Measurements from ENCODE around the gene GPX4.
A peak's percentile ranks its signal among the peaks of the same experiment; 100 is the strongest.

GPX4 gene

DNA sequence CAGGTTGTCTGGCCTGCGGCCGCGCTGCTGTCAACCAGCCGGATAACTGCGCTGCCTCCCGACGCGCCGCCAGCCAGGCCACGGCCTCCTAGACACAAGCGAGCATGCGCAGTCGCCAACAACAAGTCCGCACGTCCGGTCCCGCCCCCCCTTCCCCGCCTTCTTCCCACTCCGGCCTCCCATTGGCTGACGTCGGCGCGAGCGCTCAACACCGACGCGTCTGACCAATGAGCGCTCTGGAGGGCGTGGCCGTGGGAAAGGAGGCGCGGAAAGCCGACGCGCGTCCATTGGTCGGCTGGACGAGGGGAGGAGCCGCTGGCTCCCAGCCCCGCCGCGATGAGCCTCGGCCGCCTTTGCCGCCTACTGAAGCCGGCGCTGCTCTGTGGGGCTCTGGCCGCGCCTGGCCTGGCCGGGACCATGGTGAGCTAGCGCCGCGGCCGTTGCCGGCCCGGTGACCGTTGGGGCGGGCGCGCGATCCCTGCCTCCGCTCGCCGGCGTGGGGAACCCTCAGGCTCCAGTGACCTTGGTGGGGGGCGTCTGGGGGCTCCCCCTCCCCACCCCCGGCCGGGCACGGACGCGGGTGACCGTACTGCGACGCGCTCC lies at the start of gene GPX4:
TSS of gene GPX4 (plus strand) at position 287 of the 603 bp plus-strand sequence. CDS start at position 337, 50 bp downstream.
- Histone ChIP-seq H3K9ac (ENCODE audit: low read length) (no peak within 1 kb of the TSS), H3K27ac (ENCODE audit: low read depth, low read length) (peak within 1 kb of the TSS; percentile 96), H3K36me3 (ENCODE audit: insufficient read depth, low read length) (peaks cover 16% of the 10 kb centered on the region), H3K4me3 (ENCODE audit: low read depth in 1 of 2, low read length in 2 of 2) (peak within 1 kb of the TSS; percentile 72 to 98), H3K4me1 (ENCODE audit: insufficient read depth, low read length) (peaks cover 36% of the 10 kb centered on the region), H3K9me3 (ENCODE audit: low read length) (no peaks in the 10 kb centered on the region), H3K27me3 (ENCODE audit: control insufficient read depth in 1 of 2, insufficient read depth in 2 of 2, low read length in 2 of 2) (no peaks in the 10 kb centered on the region)

DNA sequence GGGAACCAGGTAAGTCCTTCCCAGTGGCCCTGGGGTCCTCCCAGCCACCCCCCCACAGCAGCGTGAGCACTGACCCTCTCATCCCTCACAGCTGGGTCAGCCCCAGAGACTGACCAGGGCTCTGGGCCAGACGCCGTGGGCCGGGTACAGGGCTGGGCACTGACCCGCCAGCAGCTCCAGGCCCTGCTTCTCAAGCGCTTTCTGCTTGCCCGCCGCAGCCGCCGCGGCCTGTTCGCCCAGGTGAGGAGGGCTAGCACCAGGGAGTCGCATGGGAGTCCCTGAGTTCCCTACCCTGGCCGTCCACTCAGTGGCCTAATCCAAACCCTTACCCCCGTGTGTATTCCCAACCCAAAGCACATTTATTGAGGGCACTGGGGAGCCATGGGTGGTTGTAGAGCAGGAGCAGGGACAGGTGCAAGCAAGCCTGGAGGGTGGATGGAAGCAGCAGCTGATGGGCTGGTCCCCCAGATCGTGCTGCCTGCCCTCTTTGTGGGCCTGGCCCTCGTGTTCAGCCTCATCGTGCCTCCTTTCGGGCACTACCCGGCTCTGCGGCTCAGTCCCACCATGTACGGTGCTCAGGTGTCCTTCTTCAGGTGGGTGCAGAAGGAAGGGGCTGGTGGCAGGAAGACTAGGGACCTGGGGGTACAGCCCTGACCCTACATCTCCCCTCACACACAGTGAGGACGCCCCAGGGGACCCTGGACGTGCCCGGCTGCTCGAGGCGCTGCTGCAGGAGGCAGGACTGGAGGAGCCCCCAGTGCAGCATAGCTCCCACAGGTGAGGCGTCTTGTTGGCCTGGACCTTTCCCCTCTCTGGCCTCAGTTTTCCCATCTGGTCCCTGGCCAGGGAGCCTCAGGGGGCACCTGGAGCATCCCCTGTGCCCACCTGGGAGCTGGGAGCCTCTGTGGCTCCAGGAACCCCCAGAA lies 49.4 kb upstream of the GPX4 start:
- no peak overlapping the region for H3K4me3 ChIP-seq (ENCODE audit: low read depth in 1 of 2, low read length in 2 of 2)
- no peaks in the 10 kb centered on the region for H3K4me1 ChIP-seq (ENCODE audit: insufficient read depth, low read length)
- peaks cover 16% of the 10 kb centered on the region for H3K9me3 ChIP-seq (ENCODE audit: low read length)
- no peaks in the 10 kb centered on the region for H3K36me3 ChIP-seq (ENCODE audit: insufficient read depth, low read length)
- H3K27ac ChIP-seq (ENCODE audit: low read depth, low read length) = no peak overlapping the region
- no peak overlapping the region for H3K9ac ChIP-seq (ENCODE audit: low read length)
- no peaks in the 10 kb centered on the region for H3K27me3 ChIP-seq (ENCODE audit: control insufficient read depth in 1 of 2, insufficient read depth in 2 of 2, low read length in 2 of 2)

DNA sequence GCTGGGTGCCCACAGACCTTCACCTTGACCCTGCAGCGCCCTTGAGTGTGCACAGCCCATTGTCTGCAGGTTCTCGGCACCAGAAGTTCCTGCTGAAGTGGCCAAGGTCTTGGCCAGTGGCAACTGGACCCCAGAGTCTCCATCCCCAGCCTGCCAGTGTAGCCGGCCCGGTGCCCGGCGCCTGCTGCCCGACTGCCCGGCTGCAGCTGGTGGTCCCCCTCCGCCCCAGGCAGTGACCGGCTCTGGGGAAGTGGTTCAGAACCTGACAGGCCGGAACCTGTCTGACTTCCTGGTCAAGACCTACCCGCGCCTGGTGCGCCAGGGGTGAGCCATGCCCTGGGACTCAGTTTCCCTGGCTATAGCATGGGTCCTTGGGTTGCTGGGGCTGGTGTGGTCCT lies 48.8 kb upstream of the GPX4 start:
- no peak overlapping the region for H3K4me3 ChIP-seq (ENCODE audit: low read depth in 1 of 2, low read length in 2 of 2)
- H3K9ac ChIP-seq (ENCODE audit: low read length) = no peak overlapping the region
- H3K9me3 ChIP-seq (ENCODE audit: low read length) = peaks cover 16% of the 10 kb centered on the region
- H3K27me3 ChIP-seq (ENCODE audit: control insufficient read depth in 1 of 2, insufficient read depth in 2 of 2, low read length in 2 of 2) = no peaks in the 10 kb centered on the region
- no peaks in the 10 kb centered on the region for H3K36me3 ChIP-seq (ENCODE audit: insufficient read depth, low read length)
- no peaks in the 10 kb centered on the region for H3K4me1 ChIP-seq (ENCODE audit: insufficient read depth, low read length)
- no peak overlapping the region for H3K27ac ChIP-seq (ENCODE audit: low read depth, low read length)

DNA sequence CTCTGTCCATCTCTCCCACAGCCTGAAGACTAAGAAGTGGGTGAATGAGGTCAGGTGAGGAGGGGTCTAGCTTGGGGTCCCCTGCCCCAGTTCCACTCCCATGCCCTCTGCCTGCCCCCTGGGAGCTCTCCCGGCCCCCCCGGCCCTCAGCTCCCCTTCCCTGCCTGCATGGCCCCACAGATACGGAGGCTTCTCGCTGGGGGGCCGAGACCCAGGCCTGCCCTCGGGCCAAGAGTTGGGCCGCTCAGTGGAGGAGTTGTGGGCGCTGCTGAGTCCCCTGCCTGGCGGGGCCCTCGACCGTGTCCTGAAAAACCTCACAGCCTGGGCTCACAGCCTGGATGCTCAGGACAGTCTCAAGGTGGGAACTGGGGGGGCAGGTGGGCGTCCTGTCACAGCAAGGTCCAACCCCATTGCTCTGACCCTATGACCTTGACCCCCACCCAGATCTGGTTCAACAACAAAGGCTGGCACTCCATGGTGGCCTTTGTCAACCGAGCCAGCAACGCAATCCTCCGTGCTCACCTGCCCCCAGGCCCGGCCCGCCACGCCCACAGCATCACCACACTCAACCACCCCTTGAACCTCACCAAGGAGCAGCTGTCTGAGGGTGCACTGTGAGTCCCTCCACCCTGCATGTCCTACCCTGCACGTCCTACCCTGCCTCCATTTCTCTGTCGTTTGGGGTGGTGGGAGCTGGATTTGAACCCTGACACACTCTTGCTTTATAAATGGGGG lies 47.7 kb upstream of the GPX4 start:
- Histone ChIP-seq H3K4me3 (ENCODE audit: low read depth in 1 of 2, low read length in 2 of 2) (no peak overlapping the region), H3K27ac (ENCODE audit: low read depth, low read length) (no peak overlapping the region), H3K27me3 (ENCODE audit: control insufficient read depth in 1 of 2, insufficient read depth in 2 of 2, low read length in 2 of 2) (no peaks in the 10 kb centered on the region), H3K9me3 (ENCODE audit: low read length) (peaks cover 16% of the 10 kb centered on the region), H3K4me1 (ENCODE audit: insufficient read depth, low read length) (no peaks in the 10 kb centered on the region), H3K9ac (ENCODE audit: low read length) (no peak overlapping the region), H3K36me3 (ENCODE audit: insufficient read depth, low read length) (no peaks in the 10 kb centered on the region)

GRCh38 chr19:1057176-1057855 lies 46.5 kb upstream of the GPX4 start:
- Histone ChIP-seq H3K27ac (ENCODE audit: low read depth, low read length) (no peak overlapping the region), H3K27me3 (ENCODE audit: control insufficient read depth in 1 of 2, insufficient read depth in 2 of 2, low read length in 2 of 2) (no peaks in the 10 kb centered on the region), H3K9me3 (ENCODE audit: low read length) (peaks cover 16% of the 10 kb centered on the region)

DNA sequence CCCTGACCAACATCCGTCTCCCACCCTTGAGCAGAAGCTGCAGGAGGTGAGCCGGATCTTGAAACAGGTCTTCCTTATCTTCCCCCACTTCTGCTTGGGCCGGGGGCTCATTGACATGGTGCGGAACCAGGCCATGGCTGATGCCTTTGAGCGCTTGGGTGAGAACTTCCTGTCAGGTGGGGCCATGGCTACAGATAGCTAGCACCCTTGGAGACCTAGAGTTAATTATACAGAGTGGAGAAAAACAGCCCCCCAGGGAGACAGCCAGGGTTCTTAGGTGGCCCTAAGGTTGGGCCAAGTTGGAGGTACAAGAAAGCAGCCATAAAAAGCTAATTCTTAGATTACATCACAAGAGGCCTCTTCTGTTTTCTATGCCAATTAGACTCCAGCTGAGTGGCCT lies 45.7 kb upstream of the GPX4 start:
- no peak overlapping the region for H3K27ac ChIP-seq (ENCODE audit: low read depth, low read length)

More at GRCh38 chr19:1057176-1057855, 46.5 kb upstream of the GPX4 start:
- Histone ChIP-seq H3K4me3 (ENCODE audit: low read depth in 1 of 2, low read length in 2 of 2) (no peak overlapping the region), H3K9ac (ENCODE audit: low read length) (no peak overlapping the region), H3K4me1 (ENCODE audit: insufficient read depth, low read length) (no peaks in the 10 kb centered on the region), H3K36me3 (ENCODE audit: insufficient read depth, low read length) (no peaks in the 10 kb centered on the region)

GRCh38 chr19:1060689-1061088 lies 43.1 kb upstream of the GPX4 start:
- no peak overlapping the region for H3K9ac ChIP-seq (ENCODE audit: low read length)
- H3K4me3 ChIP-seq (ENCODE audit: low read depth in 1 of 2, low read length in 2 of 2) = no peak overlapping the region
- H3K36me3 ChIP-seq (ENCODE audit: insufficient read depth, low read length) = no peaks in the 10 kb centered on the region
- H3K27ac ChIP-seq (ENCODE audit: low read depth, low read length) = no peak overlapping the region
- peaks cover 6 to 24% of the 10 kb centered on the region in 2 donors for H3K27me3 ChIP-seq (ENCODE audit: control insufficient read depth in 1 of 2, insufficient read depth in 2 of 2, low read length in 2 of 2)
- peaks cover 16% of the 10 kb centered on the region for H3K9me3 ChIP-seq (ENCODE audit: low read length)
- H3K4me1 ChIP-seq (ENCODE audit: insufficient read depth, low read length) = no peaks in the 10 kb centered on the region

More for the DNA sequence above, 45.7 kb upstream of the GPX4 start:
- H3K36me3 ChIP-seq (ENCODE audit: insufficient read depth, low read length) = no peaks in the 10 kb centered on the region
- no peaks in the 10 kb centered on the region for H3K27me3 ChIP-seq (ENCODE audit: control insufficient read depth in 1 of 2, insufficient read depth in 2 of 2, low read length in 2 of 2)
- H3K4me1 ChIP-seq (ENCODE audit: insufficient read depth, low read length) = no peaks in the 10 kb centered on the region
- no peak overlapping the region for H3K9ac ChIP-seq (ENCODE audit: low read length)
- peaks cover 16% of the 10 kb centered on the region for H3K9me3 ChIP-seq (ENCODE audit: low read length)
- H3K4me3 ChIP-seq (ENCODE audit: low read depth in 1 of 2, low read length in 2 of 2) = no peak overlapping the region

GRCh38 chr19:1061987-1062386 lies 41.8 kb upstream of the GPX4 start:
- H3K27me3 ChIP-seq (ENCODE audit: control insufficient read depth in 1 of 2, insufficient read depth in 2 of 2, low read length in 2 of 2) = peaks cover 17 to 37% of the 10 kb centered on the region in 2 donors
- H3K36me3 ChIP-seq (ENCODE audit: insufficient read depth, low read length) = no peaks in the 10 kb centered on the region
- H3K9me3 ChIP-seq (ENCODE audit: low read length) = peaks cover 10% of the 10 kb centered on the region
- H3K4me3 ChIP-seq (ENCODE audit: low read depth in 1 of 2, low read length in 2 of 2) = no peak overlapping the region
- H3K9ac ChIP-seq (ENCODE audit: low read length) = no peak overlapping the region
- no peaks in the 10 kb centered on the region for H3K4me1 ChIP-seq (ENCODE audit: insufficient read depth, low read length)
- H3K27ac ChIP-seq (ENCODE audit: low read depth, low read length) = no peak overlapping the region

DNA sequence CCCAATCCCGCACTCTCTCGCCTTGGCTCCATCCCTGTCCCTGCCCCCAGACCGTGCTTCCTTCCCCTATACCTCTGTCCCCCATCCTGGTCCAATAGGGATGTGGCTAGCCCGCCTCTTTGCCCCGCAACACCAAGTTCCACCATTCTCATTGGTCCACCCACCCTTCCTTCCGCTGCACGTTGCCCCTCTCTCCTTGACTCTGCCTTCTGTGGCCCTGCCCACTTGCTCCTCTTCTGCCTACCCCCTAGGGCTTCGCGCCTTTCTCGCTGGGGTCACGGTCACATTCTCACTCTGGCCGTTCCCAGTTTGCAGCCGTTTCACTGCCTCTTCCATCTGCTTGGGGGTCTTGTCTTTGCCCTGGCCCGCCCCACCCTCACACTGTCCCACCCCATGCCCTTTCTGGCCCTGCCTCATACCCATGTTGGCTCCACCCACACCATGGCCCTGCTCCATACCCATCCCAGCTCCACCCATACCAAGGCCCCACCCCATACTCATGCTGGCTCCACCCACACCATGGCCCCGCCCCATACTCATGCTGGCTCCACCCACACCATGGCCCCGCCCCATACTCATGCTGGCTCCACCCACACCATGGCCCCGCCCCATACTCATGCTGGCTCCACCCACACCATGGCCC lies 41.3 kb upstream of the GPX4 start:
- H3K36me3 ChIP-seq (ENCODE audit: insufficient read depth, low read length) = no peaks in the 10 kb centered on the region
- H3K9me3 ChIP-seq (ENCODE audit: low read length) = peaks cover 5% of the 10 kb centered on the region
- no peak overlapping the region for H3K4me3 ChIP-seq (ENCODE audit: low read depth in 1 of 2, low read length in 2 of 2)
- peaks cover 17 to 42% of the 10 kb centered on the region in 2 donors for H3K27me3 ChIP-seq (ENCODE audit: control insufficient read depth in 1 of 2, insufficient read depth in 2 of 2, low read length in 2 of 2)
- no peaks in the 10 kb centered on the region for H3K4me1 ChIP-seq (ENCODE audit: insufficient read depth, low read length)
- H3K27ac ChIP-seq (ENCODE audit: low read depth, low read length) = no peak overlapping the region
- no peak overlapping the region for H3K9ac ChIP-seq (ENCODE audit: low read length)

- H3K9me3 ChIP-seq (ENCODE audit: low read length) = no peaks in the 10 kb centered on the region
- H3K4me3 ChIP-seq (ENCODE audit: low read depth in 1 of 2, low read length in 2 of 2) = no peak overlapping the region
- H3K27ac ChIP-seq (ENCODE audit: low read depth, low read length) = no peak overlapping the region
- H3K36me3 ChIP-seq (ENCODE audit: insufficient read depth, low read length) = no peaks in the 10 kb centered on the region
- no peaks in the 10 kb centered on the region for H3K4me1 ChIP-seq (ENCODE audit: insufficient read depth, low read length)
- H3K9ac ChIP-seq (ENCODE audit: low read length) = no peak overlapping the region
- H3K27me3 ChIP-seq (ENCODE audit: control insufficient read depth in 1 of 2, insufficient read depth in 2 of 2, low read length in 2 of 2) = peaks cover 24 to 50% of the 10 kb centered on the region in 2 donors
Measured at GRCh38 chr19:1063030-1063908, 40.5 kb upstream of the GPX4 start.

Data from muscle layer of colon (tissue), 2 donors.